ENCODE data around the gene EMID1. TPM values are rescaled to one million over a fixed set of nuclear protein-coding genes. Genes with fewer than 3 reads are reported as not detected.

EMID1 gene
- total and polyA plus RNA-seq, 12 donors, result 0.22 to 1.1 (median 0.41) TPM; not detected in 1

DNA sequence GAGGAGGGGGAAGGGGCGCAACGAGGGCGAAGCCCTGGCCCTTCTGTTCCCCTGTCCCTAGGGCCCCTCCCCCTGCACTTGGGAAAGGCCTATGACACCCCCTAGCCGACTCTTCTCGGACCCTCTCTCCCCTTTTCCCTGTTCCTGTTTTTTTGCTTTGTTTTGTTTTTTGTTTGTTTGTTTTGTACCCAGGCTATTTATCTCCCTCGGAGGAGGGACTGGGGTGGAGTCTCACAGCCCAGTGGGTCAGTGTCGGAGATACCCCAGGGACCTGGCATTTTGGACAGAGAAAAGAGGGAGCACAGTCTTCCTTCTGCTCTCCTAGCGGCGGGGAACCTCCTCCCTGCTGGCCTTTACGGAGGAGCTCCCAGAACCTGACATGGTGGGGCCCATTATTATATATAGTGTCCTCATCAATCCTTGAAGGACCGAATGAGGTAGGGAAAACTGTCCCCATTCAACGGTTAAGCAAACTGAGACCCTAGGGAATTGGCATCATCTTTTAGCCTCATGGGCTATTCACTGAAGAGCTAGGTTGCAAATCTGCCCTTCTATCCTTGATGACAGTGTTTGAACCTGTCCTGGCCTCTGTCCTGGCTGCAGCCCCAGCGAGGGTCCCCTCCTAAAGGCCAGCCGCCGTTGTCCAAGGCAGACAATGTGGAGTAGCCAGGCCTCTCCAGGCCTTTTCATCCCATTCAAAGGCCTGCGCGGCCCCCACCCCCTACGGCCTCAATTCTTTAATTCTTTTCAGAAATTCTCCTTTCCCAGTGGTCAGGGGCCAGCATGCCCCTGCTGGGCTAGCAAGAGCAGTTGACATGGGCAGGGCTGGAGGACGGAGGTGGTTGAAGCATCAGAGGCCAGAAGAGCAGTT lies 911 bp downstream of the EMID1 start:
- Histone ChIP-seq H3K4me3 (peak overlapping the region; percentile 28 to 62 (median 56)), H3K27me3 (peaks cover 0 to 36% (median 4%) of the 10 kb centered on the region in 7 donors), H3K9me3 (no peaks in the 10 kb centered on the region), H3K4me1 (peaks cover 5 to 27% (median 19%) of the 10 kb centered on the region in 9 donors), H3K36me3 (no peaks in the 10 kb centered on the region), H3K27ac (no peak overlapping the region)
- intact Hi-C loops (cut with DNase I), result loop anchor here in 2 of 10 donors (5.0 kb wide), 2 partner anchors 36 to 41 kb away; no protein-coding TSS in a partner anchor
- DNase-seq (no peak), ATAC-seq (no peak)
- no peak for TF ChIP-seq CTCF (IDR thresholded peaks at IDR 0.05)
- 53 to 64% methylated on average over 19 of the region's 19 CpGs for WGBS, 2 donors

DNA sequence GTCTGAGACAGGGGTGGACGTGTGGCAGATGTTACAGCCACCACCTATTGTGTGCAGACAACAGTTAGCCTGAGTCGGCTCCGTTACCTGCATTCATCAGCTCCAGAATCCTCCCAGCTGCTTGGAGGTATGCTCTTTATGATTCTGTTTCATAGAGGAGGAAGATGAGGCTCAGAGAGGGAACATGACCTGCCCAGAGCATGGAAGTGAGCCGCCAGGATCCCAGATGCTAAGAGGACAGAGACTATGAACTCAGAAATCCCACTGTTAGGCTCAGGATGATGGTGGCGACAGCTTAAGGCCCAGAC lies 1.5 kb downstream of the EMID1 start:
- Histone ChIP-seq H3K4me1 (peaks cover 3 to 22% (median 13%) of the 10 kb centered on the region in 9 donors), H3K4me3 (no peak overlapping the region), H3K27me3 (peaks cover 0 to 36% (median 4%) of the 10 kb centered on the region in 7 donors), H3K9me3 (no peaks in the 10 kb centered on the region), H3K27ac (no peak overlapping the region), H3K36me3 (no peaks in the 10 kb centered on the region)
- 95 to 98% methylated on average over 5 of the region's 5 CpGs for WGBS, 2 donors
- TF ChIP-seq CTCF (IDR thresholded peaks at IDR 0.05), result no peak
- ATAC-seq (no peak), DNase-seq (no peak)
- intact Hi-C loops (cut with DNase I), result loop anchor here in 2 of 10 donors (5.0 kb wide), 2 partner anchors 35 to 40 kb away; no protein-coding TSS in a partner anchor

- H3K9me3 ChIP-seq, result no peaks in the 10 kb centered on the region
- peaks cover 0 to 36% (median 4%) of the 10 kb centered on the region in 7 donors for H3K27me3 ChIP-seq
- DNase-seq (no peak), ATAC-seq (no peak)
- intact Hi-C loops (cut with DNase I), result loop anchor here in 2 of 10 donors (5.0 kb wide), 2 partner anchors 34 to 39 kb away; no protein-coding TSS in a partner anchor
- 77 to 82% methylated on average over 11 of the region's 11 CpGs for WGBS, 2 donors
- no peak overlapping the region for H3K4me3 ChIP-seq
- peaks cover 3 to 15% (median 7%) of the 10 kb centered on the region in 9 donors for H3K4me1 ChIP-seq
- no peak overlapping the region for H3K27ac ChIP-seq
- H3K36me3 ChIP-seq, result no peaks in the 10 kb centered on the region
- no peak for TF ChIP-seq CTCF (IDR thresholded peaks at IDR 0.05)
Observed at GRCh38 chr22:29207562-29208501, 2.1 kb downstream of the EMID1 start.

DNA sequence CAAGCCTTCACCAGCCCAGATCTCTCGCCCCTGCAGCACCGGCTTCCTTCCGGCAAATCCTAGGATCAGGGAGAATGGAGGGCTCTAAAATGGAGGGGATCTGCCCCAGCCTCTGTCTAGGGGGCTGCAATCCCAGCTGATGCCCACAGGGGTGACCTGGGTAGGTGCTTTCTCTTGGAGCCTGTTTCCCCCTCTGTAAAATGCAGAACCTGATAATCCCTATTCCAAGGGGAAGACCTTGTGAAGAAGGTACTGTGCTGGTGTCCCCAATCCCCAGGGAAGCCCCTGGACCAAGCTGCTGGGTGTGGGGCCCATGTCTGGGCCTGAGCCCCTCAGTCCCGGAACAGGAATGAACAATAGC lies 2.8 kb downstream of the EMID1 start:
- Histone ChIP-seq H3K9me3 (no peaks in the 10 kb centered on the region), H3K36me3 (no peaks in the 10 kb centered on the region), H3K27me3 (peaks cover 0 to 36% (median 4%) of the 10 kb centered on the region in 7 donors), H3K4me1 (peaks cover 3 to 11% (median 5%) of the 10 kb centered on the region in 9 donors), H3K27ac (no peak overlapping the region), H3K4me3 (no peak overlapping the region)
- DNase-seq (no peak), ATAC-seq (no peak)
- 89 to 94% methylated on average over 4 of the region's 4 CpGs for WGBS, 2 donors
- intact Hi-C loops (cut with DNase I), result loop anchor here in 2 of 10 donors (5.0 kb wide), 2 partner anchors 34 to 39 kb away; no protein-coding TSS in a partner anchor
- TF ChIP-seq CTCF (IDR thresholded peaks at IDR 0.05), result no peak
